Midbrain (tissue), 1 donor: Measurements from ENCODE around the gene SAXO2.
"Not testable (repeated sequence)": the region's sequence is repeated elsewhere in the genome, so short reads cannot be mapped to it uniquely, and the experiment has no call there.

Experiments used
- DNase-seq: peaks from one replicate; lab custom pipeline; 2025; lab: John Stamatoyannopoulos, UW

The SAXO2 gene

GRCh38 chr15:82313951-82314768 lies 51.5 kb downstream of the SAXO2 start:
- not testable (repeated sequence) for DNase-seq

GRCh38 chr15:82314769-82315518 lies 52.3 kb downstream of the SAXO2 start:
- DNase-seq: no peak

DNA sequence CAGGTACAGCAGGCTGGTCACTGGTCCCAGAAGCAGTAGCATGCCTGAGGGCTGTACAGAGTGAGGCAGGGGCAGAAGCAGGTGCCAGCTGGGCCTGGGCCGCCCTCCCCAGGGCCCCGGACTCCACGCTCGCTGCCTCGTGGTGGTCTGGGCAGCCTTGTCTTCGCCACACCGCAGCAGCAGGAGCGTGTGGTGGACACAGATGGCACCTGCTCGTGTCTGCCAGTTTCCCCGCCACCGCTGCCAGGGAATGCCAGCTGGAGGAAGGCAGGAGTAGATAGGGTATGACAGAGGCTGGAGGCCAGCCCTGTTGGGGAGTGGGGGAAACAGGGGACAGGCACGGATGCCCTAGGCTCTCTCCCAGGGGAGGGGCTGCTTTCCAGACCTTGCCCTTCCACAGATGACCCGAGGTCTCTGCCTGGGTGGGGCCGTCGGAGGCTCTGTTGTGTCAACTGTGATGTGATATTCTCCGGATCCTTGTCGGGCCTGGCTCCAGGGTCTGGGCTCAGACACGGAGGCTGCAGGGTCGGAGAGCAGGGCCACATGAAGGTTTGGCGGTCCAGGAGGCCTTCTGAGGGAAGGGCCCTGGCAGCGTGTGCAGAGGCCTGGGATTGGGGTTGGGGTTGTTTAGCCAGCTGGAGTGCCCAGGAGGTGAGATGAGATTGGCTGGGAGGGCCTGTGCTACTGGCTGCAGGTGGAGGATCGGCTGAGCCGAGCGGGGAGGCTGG lies 53.1 kb downstream of the SAXO2 start:
- DNase-seq: no peak

- not testable (repeated sequence) for DNase-seq
Observed at GRCh38 chr15:82316247-82317090, 53.9 kb downstream of the SAXO2 start.

GRCh38 chr15:82317091-82317489 lies 54.5 kb downstream of the SAXO2 start:
- DNase-seq: no peak

- DNase-seq: not testable (repeated sequence)
Observed at GRCh38 chr15:82317516-82317915, 54.9 kb downstream of the SAXO2 start.

DNA sequence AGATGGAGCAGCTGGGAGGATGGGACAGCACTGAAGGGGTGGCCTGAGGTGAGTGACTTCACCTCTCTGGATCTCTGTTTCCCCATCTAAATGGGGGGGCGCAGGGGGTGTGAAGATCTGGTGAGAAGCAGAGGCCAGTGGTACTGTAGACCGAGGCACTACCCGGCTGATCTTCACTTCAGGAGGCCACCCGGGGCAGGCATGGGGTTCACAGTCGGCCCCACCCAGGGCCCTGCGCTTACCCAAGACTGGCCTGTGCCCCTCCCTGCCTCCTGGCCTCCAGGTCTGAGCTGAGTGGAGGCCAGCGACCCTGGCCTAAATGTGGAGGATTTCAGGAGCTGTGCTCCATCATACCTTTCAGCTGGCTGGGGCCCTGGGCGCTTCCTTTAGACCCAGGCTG lies 55.7 kb downstream of the SAXO2 start:
- DNase-seq: not testable (repeated sequence)

- not testable (repeated sequence) for DNase-seq
Observed at GRCh38 chr15:82319522-82320278, 57.1 kb downstream of the SAXO2 start.

GRCh38 chr15:82320861-82321260 lies 58.2 kb downstream of the SAXO2 start:
- not testable (repeated sequence) for DNase-seq

DNA sequence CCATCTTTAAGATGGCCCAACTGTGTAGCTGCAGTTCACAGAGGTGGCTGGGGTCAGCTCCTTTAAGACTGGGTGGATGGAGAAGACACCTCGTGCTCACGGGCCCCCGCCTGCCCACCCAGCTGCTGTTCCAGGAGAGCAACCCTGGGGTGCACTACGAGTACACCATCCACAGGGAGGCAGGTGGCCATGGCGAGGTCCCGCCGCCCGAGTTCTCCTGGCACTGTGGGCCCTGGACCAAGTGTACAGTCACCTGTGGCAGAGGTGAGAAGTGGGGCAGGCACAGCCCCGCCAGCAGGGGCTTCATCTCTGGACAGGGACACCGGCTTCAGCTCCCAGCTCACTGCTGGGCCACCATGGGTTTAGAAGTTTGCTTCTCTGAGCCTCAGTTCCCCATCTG lies 59.9 kb downstream of the SAXO2 start:
- DNase-seq: not testable (repeated sequence)

DNA sequence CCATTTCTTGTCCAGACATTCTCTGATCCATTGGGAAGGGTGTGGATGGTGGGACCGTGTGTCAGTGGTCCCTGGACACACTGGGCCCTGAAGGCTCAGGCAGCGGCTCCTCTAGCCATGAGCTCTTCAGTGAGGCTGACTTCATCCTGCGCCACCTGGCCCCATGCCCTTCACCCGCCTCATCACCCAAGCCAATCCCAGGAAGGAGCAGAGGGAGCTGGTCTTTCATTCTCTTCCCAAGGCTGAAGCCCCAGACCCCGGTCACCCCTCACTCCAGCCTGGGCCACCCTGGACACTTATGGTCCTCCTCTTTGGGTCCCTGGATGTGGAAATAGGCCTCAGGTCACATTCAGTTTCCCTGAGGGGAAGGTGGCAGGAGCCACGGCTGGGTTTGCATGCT lies 62.2 kb downstream of the SAXO2 start:
- not testable (repeated sequence) for DNase-seq

DNA sequence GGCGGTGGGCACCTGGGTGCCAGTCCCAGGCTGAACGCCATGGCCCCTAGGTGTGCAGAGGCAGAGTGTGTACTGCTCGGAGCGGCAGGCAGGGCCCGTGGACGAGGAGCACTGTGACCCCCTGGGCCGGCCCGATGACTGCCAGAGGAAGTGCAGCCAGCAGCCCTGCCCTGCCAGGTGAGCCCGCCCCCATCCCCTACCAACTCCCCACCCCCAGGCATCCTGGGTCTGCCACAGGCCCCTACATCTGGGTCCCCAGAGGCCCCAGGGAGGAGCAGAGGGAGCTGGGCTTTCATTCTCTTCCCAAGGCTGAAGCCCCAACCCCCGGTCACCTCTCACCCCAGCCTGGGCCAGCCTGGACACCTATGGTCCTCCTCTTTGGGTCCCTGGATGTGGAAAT lies 63.0 kb downstream of the SAXO2 start:
- not testable (repeated sequence) for DNase-seq

- not testable (repeated sequence) for DNase-seq
Observed at GRCh38 chr15:82326896-82327295, 64.3 kb downstream of the SAXO2 start.

- DNase-seq: not testable (repeated sequence)
Observed at GRCh38 chr15:82327372-82327771, 64.8 kb downstream of the SAXO2 start.

- DNase-seq: not testable (repeated sequence)
Observed at GRCh38 chr15:82329039-82329438, 66.4 kb downstream of the SAXO2 start.

DNA sequence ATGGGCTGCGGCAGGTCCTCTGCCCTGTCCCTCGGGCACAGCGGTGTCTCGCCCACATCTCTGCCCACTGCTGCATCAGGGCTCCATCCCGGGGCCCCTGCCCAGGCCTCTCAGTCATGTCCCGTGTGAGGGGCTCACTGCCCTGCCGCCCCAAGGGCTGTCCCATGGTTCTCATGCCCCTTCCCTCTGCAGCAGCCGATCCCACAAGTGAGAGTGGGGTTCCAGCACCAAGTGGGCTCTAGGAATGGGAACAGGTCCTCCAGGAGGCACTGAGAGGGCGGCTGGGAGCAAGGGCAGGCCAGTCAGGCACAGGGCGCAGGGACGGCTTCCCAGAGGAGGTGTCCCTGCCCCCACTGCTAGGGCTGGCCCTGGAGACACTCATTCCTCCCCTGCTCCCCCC lies 68.3 kb downstream of the SAXO2 start:
- DNase-seq: not testable (repeated sequence)

- not testable (repeated sequence) for DNase-seq
Observed at GRCh38 chr15:82331576-82332304, 69.1 kb downstream of the SAXO2 start.

- DNase-seq: not testable (repeated sequence)
Observed at GRCh38 chr15:82332711-82333602, 70.3 kb downstream of the SAXO2 start.
